Calu3 (cell line): ENCODE results near the gene ZFP37. TPM values are rescaled to one million over a fixed set of nuclear protein-coding genes. Genes with fewer than 3 reads are reported as not detected.
A peak's percentile ranks its signal among the peaks of the same experiment; 100 is the strongest.
"Not testable (repeated sequence)": the region's sequence is repeated elsewhere in the genome, so short reads cannot be mapped to it uniquely, and the experiment has no call there.

ENCODE experiments used
- Bru-seq: library from RNA; stranded (reverse); fragments of 400-500 nt; gene quantifications from one replicate; lab custom pipeline; 2021; lab: Mats Ljungman, UMichigan
- BruChase-seq, 2 experiments: library from RNA; stranded (reverse); fragments of 400-500 nt; gene quantifications; one replicate each; lab custom pipeline; 2021; lab: Mats Ljungman, UMichigan
- BruUV-seq: library from RNA; stranded (reverse); fragments of 400-500 nt; replicated peaks from 2 replicates; lab custom pipeline; 2021; lab: Mats Ljungman, UMichigan
- CTCF ChIA-PET: fragments of 300-600 bp; sonication (Branson Sonifier 250); formaldehyde crosslinking; loops from one replicate; lab custom pipeline; 2022; ENCODE audit warnings: antibody characterized with exemption; lab: Charles Lee
- DNase-seq: peaks from one replicate; pipeline ENCODE4 v3.0.0; 2022
- H3K27ac Mint-ChIP-seq: one replicate; pipeline ENCODE4 v1.8.0; 2022; ENCODE audit warnings: mixed read lengths; ENCODE audit not compliant: unreplicated experiment
- H3K27me3 Mint-ChIP-seq: one replicate; pipeline ENCODE4 v1.8.0; 2022; ENCODE audit warnings: mixed read lengths; ENCODE audit not compliant: unreplicated experiment
- H3K36me3 Mint-ChIP-seq: one replicate; pipeline ENCODE4 v1.8.0; 2022; ENCODE audit warnings: mild to moderate bottlenecking, moderate library complexity, mixed read lengths; ENCODE audit not compliant: insufficient read depth, unreplicated experiment
- H3K4me1 Mint-ChIP-seq: one replicate; pipeline ENCODE4 v1.8.0; 2022; ENCODE audit warnings: mild to moderate bottlenecking, low read depth, mixed read lengths; ENCODE audit not compliant: unreplicated experiment
- H3K4me3 Mint-ChIP-seq: one replicate; pipeline ENCODE4 v1.8.0; 2022; ENCODE audit warnings: mild to moderate bottlenecking, low read depth, moderate library complexity, mixed read lengths; ENCODE audit not compliant: unreplicated experiment
- H3K9me3 Mint-ChIP-seq: one replicate; pipeline ENCODE4 v1.8.0; 2022; ENCODE audit warnings: low read depth, mixed read lengths; ENCODE audit not compliant: unreplicated experiment
- CTCF ChIP-seq: fragments of 200-600 bp; IDR thresholded peaks from one replicate; pipeline ENCODE4 v1.8.0; 2022; ENCODE audit warnings: antibody characterized with exemption; ENCODE audit not compliant: unreplicated experiment
- intact Hi-C: fragments of 100-400 bp; cut with micrococcal nuclease; formaldehyde crosslinking; loops from one replicate; pipeline ENCODE4 v1.10.0; 2022; ENCODE audit not compliant: unreplicated experiment
- long read RNA-seq: library from polyadenylated mRNA; stranded (forward); transcript quantifications from one replicate; pipeline ENCODE4 v2.0.0, GENCODE V29; 2022
- total RNA-seq: library from RNA; stranded (reverse); gene quantifications from 2 replicates; pipeline ENCODE4 v1.2.3, GENCODE V29; 2022

Gene ZFP37
- 1.2 and 1.3 TPM in 2 replicates for total RNA-seq
- Bru-seq, nascent RNA, result percentile 46 among the genes with signal in this experiment
- BruChase-seq, experiment 1, labeled RNA remaining after a 6-hour chase, result percentile 45 among the genes with signal in this experiment
- BruChase-seq, experiment 2, labeled RNA remaining after a 2-hour chase, result percentile 50 among the genes with signal in this experiment
- long read RNA-seq, result 0 reads

- H3K4me3 Mint-ChIP-seq, result no peak within 1 kb of the TSS
- H3K4me1 Mint-ChIP-seq, result no peaks in the 10 kb centered on the region
- H3K9me3 Mint-ChIP-seq, result no peaks in the 10 kb centered on the region
- BruUV-seq, result no TSS peak
- peaks cover 4% of the 10 kb centered on the region for H3K36me3 Mint-ChIP-seq
- CTCF ChIA-PET, result no interaction called here
- intact Hi-C loops, result no loop called here
- no peak for TF ChIP-seq CTCF
- DNase-seq, result peak; percentile 87
- no peak within 1 kb of the TSS for H3K27ac Mint-ChIP-seq
- no peaks in the 10 kb centered on the region for H3K27me3 Mint-ChIP-seq
These were observed at the start of gene ZFP37 for GRCh38 chr9:113056191-113057106. Gene ZFP37 (minus strand): TSS chr9:113056724. CDS start chr9:113056688, 36 bp downstream.

GRCh38 chr9:113105345-113105744 lies 48.8 kb upstream of the ZFP37 start:
- H3K4me1 Mint-ChIP-seq, intact Hi-C loops, DNase-seq, H3K27ac Mint-ChIP-seq, H3K36me3 Mint-ChIP-seq, H3K9me3 Mint-ChIP-seq, BruUV-seq, CTCF ChIA-PET, H3K4me3 Mint-ChIP-seq: not testable (repeated sequence)
- H3K27me3 Mint-ChIP-seq, result peaks cover 16% of the 10 kb centered on the region

DNA sequence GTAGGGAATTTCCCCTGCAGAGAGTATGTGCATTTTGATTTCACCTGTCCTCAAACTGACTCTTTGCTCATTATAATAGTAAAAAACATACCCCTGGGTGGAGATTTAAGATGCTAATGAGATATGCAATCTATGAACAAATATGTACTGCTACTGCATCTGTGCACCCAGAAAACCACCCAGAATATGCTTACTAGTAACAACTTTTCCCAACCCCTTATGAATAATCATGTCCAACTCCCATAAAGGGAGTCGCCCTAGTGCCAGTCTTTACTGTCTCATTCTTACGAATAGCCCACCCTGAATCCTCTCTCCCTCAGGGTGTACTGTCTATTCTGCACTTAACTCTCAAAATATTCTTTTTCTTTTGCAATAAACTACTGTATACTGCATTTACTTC lies 39.0 kb upstream of the ZFP37 start:
- CTCF ChIA-PET, result no interaction called here
- H3K27ac Mint-ChIP-seq, result no peak overlapping the region
- no peaks in the 10 kb centered on the region for H3K36me3 Mint-ChIP-seq

GRCh38 chr9:113089924-113090323 lies 33.4 kb upstream of the ZFP37 start:
- H3K27ac Mint-ChIP-seq, CTCF ChIA-PET, intact Hi-C loops: not testable (repeated sequence)

More for the DNA sequence above, 39.0 kb upstream of the ZFP37 start:
- DNase-seq, result no peak
- Mint-ChIP-seq H3K27me3 (peaks cover 46% of the 10 kb centered on the region), H3K4me3 (no peak overlapping the region), H3K9me3 (peaks cover 2% of the 10 kb centered on the region), H3K4me1 (no peaks in the 10 kb centered on the region)
- intact Hi-C loops, result no loop called here
- BruUV-seq, result no TSS peak
- no peak for TF ChIP-seq CTCF

DNA sequence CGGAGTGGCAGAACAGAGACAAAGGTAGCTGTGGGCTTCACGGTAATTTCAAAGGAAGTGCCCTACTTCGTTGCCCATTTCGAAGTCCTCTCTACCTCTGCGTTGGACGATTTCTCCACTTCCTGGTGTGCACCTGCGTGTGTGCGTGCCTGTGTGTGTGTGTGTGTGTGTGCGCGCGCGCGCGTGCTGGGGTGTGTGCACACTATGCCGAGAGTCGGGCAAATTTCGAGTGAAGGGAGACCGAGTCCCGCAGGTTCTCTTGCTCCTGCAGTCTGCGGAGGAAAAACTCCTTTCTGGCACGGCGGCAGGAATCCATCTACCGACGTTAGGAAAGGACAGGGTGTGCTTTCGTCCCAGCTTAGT lies 32.6 kb upstream of the ZFP37 start:
- H3K36me3 Mint-ChIP-seq, CTCF ChIA-PET, intact Hi-C loops, BruUV-seq, H3K4me1 Mint-ChIP-seq, H3K9me3 Mint-ChIP-seq, H3K27ac Mint-ChIP-seq, DNase-seq, H3K4me3 Mint-ChIP-seq: not testable (repeated sequence)
- peaks cover 16% of the 10 kb centered on the region for H3K27me3 Mint-ChIP-seq

More at GRCh38 chr9:113089924-113090323, 33.4 kb upstream of the ZFP37 start:
- not testable (repeated sequence) for H3K4me3 Mint-ChIP-seq, DNase-seq, H3K4me1 Mint-ChIP-seq, H3K36me3 Mint-ChIP-seq, BruUV-seq, H3K9me3 Mint-ChIP-seq
- peaks cover 21% of the 10 kb centered on the region for H3K27me3 Mint-ChIP-seq

DNA sequence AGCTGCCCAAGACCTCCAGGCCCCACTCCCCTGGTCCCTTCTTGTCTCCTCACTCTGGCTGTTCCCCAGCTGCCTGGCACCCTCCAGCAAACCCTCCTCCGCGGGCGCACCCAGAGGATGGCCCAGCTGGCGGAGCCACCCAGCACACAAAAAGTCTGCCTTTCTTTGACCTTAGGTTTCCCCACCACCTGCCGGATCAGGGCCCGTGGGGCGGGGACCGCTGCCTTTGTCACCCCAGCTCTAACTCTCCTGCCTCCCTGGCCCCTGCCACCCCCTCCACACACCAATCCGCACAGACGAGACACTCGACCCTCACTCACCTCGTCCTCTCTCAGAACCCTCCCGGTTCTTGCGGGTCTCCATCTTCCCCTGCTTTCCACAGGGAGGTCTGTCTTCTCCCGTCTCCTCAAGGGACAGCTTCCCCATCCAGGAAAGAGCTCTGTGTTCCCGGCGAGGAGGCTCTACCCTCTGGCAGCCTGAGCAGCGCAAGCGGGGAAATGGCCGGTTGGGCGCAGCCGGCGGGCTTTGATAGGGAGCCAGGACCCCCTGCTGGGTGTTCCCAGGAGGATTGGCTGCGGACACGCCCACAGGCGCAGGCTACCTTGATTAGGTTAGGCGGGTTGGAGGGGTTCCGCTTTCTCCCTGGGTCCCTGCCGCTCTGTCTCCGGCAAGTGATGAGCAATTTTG lies 32.1 kb upstream of the ZFP37 start:
- H3K36me3 Mint-ChIP-seq, intact Hi-C loops, H3K4me3 Mint-ChIP-seq, H3K4me1 Mint-ChIP-seq, BruUV-seq, H3K9me3 Mint-ChIP-seq, H3K27ac Mint-ChIP-seq, DNase-seq, CTCF ChIA-PET: not testable (repeated sequence)
- H3K27me3 Mint-ChIP-seq, result peaks cover 10% of the 10 kb centered on the region

DNA sequence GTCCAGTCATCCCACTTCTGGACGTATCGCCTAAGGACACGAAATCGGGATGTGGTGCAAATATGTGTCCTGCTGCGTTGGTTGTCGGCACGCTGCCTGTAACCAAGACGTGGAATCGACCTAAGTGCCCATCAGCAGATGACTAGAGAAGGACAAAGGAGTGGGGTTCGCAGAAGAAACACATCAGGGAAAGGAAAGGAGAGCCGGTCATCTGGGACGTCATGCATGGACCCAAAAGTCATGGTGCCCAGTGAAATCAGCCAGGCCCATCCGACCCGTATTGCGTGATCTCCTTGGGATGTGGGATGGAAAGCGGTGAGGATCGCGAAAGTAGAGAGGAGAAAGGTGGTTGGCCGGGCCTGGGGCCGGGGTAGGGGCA lies 6.4 kb upstream of the ZFP37 start:
- not testable (repeated sequence) for H3K27ac Mint-ChIP-seq

More for the DNA sequence above, 6.4 kb upstream of the ZFP37 start:
- H3K4me3 Mint-ChIP-seq, intact Hi-C loops, H3K27me3 Mint-ChIP-seq, H3K9me3 Mint-ChIP-seq, DNase-seq, H3K4me1 Mint-ChIP-seq, BruUV-seq, H3K36me3 Mint-ChIP-seq, CTCF ChIA-PET: not testable (repeated sequence)
